A549 treated with DMSO at 1 μM for 4 hours (cell line): ENCODE measurements around the gene SNX11. TPM values are rescaled to one million over a fixed set of nuclear protein-coding genes. Genes with fewer than 3 reads are reported as not detected.

ENCODE experiments used
- total RNA-seq: library from RNA; stranded (reverse); fragments of 200-300 nt; extraction: Qiagen RNA extraction; gene quantifications from 5 replicates; pipeline ENCODE4 v1.2.3, GENCODE V29; 2022; ENCODE audit warnings: low read depth

SNX11 gene
- total RNA-seq = 25.8 to 29.6 TPM (median 28.0 TPM) in 5 replicates

DNA sequence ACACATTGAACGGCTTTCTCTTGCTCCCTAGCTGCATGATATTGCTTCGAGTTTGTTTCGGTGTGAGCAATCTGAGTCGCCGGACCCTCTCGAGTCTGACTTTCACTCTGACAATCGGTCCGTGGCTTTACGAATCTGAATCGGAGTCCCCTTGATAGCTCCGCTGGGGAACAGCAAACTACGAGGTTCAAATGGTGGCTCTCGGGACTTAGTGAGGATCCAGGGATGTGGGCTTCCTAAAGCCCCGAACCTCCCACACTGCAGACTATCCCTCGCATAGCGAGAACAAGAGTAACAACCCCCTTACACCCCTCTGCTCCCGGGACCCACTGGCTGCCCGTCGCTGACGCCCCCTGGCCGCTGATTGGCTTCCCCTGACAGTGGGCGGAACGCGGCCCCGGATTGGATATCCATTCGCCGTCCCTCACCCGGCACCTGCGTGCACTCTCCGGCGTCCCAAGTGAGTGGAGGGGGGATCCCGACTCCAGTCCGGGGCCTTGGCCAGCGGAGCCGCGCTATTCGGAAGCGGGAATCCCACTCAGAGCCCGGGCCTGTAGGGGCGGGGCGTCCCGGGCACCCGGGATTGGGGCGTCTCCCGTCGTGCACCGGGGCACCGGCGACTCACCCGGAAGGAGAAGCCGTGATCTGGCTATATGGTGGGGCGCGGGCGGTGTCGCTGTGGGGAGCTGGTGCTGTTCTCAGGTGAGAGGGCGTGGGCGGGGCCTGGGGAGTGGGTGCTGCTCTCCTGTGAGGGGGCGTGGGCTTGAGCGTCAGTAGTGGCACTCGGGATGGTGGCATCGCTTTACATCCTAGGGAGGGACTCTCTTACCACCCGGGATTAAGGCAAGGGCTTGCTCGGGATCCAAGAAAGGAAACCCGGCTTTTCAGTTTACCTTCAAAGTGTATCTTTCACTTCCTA is at the start of gene SNX11:
Gene SNX11 (plus strand): TSS at position 630 of the 919 bp plus-strand sequence. CDS start 4,278 bp downstream, outside the sequence.

DNA sequence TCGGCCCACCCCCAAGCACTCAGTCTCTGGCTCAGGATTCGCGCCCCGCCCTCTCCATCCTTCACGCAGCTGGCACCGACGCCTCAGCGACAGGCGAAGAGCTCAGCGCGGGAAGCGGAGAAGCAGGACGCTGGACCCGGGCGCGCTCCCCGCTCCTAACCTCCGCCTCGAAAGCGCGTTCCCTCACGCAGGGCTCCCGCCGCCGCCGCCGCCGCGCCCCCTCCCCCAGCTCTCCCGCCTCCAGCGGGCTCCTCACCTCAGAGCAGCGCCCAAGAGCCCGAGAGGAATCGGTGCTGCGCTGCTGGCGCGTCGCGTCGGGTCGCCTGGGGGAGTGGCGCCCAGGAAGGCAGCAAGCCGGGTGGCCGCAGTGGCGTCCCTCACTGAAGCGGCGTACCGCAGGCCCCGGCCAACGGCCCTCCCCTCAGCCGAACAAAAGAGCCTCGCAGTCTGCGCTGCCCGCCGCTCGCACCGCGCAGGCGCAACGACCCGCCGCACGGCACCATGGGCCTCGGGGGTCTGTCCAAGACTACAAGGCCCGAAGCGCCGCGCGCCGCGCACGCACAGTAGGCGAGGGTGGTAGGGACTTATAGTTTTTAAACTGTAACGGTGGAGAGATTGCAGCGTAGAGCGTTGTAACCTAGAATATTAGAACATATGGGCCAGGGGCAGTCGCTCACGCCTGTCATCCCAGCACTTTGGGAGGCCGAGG is 6.4 kb upstream of the SNX11 start, which contains the start of gene CBX1:
Gene CBX1 (minus strand): TSS at position 467 of the 709 bp plus-strand sequence. CDS start 24,474 bp downstream, outside the sequence.

Other genes with a start within 250 kb of the SNX11 start
- gene SP2, start 211.5 kb upstream of the SNX11 start, total RNA-seq = 17.4 to 21.7 TPM (median 18.0 TPM) in 5 replicates
- gene PNPO, start 166.2 kb upstream of the SNX11 start, total RNA-seq = 17.6 to 22.8 TPM (median 22.4 TPM) in 5 replicates
- 0.12 to 0.22 TPM (median 0.15 TPM) in 3 of 5 replicates, not detected in the others for gene PRR15L, start 149.9 kb upstream of the SNX11 start, total RNA-seq
- gene CDK5RAP3, start 136.7 kb upstream of the SNX11 start, total RNA-seq = 95.8 to 108 TPM (median 106 TPM) in 5 replicates
- 12.8 to 16.0 TPM (median 14.9 TPM) in 5 replicates for gene COPZ2, start 70.0 kb upstream of the SNX11 start, total RNA-seq
- 105 to 121 TPM (median 111 TPM) in 5 replicates for gene NFE2L1, start 59.4 kb upstream of the SNX11 start, total RNA-seq
- gene CBX1, start 6.3 kb upstream of the SNX11 start, total RNA-seq = 83.7 to 106 TPM (median 91.4 TPM) in 5 replicates